ENCODE results near the gene FAM117B.
"Not testable (repeated sequence)": the region's sequence is repeated elsewhere in the genome, so short reads cannot be mapped to it uniquely, and the experiment has no call there.

FAM117B gene

DNA sequence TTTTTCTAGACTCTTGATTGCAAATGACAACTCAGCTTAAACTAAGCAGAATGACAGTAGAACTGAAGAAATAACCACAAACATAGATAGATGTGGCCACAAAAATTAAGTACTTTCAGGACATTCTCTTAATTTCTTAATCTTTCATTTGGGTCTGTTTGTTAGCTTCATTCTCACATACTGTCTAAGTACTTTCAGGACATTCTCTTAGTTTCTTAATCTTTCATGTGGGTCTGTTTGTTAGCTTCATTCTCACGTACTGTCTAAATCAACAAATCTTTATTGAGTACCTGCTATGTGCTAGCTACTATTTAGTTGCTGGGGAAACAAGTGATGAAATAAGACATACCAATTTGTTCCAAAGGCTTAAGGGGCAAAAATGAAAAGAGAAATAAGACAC, 35.1 kb downstream of the FAM117B start:
- Histone ChIP-seq H3K4me3 (ENCODE audit: insufficient read depth, low read depth, low read length, poor library complexity, severe bottlenecking) (no peak overlapping the region), H3K36me3 (ENCODE audit: control insufficient read depth, insufficient read depth, low read length) (no peaks in the 10 kb centered on the region), H3K27ac (ENCODE audit: insufficient read depth, low read length, poor library complexity, severe bottlenecking) (no peak overlapping the region), H3K9me3 (ENCODE audit: control insufficient read depth, low read length) (no peaks in the 10 kb centered on the region), H3K4me1 (ENCODE audit: control insufficient read depth, insufficient read depth, low read length, poor library complexity, severe bottlenecking) (peaks cover 3% of the 10 kb centered on the region), H3K27me3 (replicated peaks; ENCODE audit: control insufficient read depth, insufficient read depth, low read length, poor library complexity, severe bottlenecking) (no peaks in the 10 kb centered on the region)
- DNase-seq = no peak

DNA sequence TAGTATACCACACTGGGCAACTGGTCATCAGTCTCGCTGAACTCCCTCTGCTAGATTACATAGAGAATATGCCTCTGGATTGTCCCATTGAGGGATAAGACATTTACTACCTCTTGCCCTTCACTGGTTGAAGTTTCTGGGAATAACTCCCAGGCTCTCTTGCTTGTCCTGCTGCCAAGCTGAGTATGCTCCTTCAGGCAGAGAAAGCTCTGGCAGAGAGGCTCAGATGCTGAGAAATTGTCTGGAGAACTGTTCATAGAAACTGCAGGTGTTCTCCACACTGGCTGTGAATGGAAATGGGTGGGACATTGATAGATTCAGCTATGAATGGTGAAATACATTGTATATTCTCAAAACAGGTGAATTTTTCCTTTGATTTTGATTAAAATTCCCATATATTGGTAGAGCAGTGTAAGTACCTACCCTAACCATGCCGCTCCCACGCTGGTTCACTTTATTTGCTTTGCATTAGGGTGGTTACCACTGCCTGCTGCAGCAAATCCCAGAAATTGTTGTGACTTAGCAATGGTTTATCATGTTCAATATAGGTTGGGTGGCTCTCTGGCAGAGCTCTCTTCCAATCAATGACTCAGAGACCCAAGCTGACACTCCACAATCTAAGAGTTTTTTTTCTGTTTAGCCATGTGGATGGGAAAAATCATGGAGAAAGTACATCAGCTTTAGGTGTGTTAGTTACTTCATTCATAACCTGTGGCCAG, 36.7 kb downstream of the FAM117B start:
- no peak overlapping the region for H3K27ac ChIP-seq (ENCODE audit: insufficient read depth, low read length, poor library complexity, severe bottlenecking)
- H3K9me3 ChIP-seq (ENCODE audit: control insufficient read depth, low read length) = no peaks in the 10 kb centered on the region
- H3K27me3 ChIP-seq (replicated peaks; ENCODE audit: control insufficient read depth, insufficient read depth, low read length, poor library complexity, severe bottlenecking) = no peaks in the 10 kb centered on the region
- no peak for DNase-seq
- no peak overlapping the region for H3K4me3 ChIP-seq (ENCODE audit: insufficient read depth, low read depth, low read length, poor library complexity, severe bottlenecking)
- H3K4me1 ChIP-seq (ENCODE audit: control insufficient read depth, insufficient read depth, low read length, poor library complexity, severe bottlenecking) = peaks cover 3% of the 10 kb centered on the region
- H3K36me3 ChIP-seq (ENCODE audit: control insufficient read depth, insufficient read depth, low read length) = no peaks in the 10 kb centered on the region

DNA sequence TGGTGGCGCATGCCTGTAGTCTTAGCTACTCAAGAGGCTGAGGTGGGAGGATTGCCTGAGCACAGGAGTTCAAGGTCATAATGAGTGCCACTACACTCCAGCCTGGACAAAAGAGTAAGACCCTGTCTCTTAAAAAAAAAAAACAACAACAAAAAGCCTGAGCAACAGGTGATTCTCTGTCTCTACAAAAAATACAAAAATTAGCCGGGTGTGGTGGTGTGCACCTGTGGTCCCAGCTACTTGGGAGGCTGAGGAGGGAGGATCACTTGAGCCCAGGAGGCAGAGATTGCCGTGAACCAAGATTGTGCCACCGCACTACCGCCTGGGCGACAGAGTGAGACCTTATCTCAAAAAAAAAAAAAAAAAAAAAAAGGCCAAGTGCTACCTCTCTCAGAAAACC, 40.3 kb downstream of the FAM117B start:
- not testable (repeated sequence) for H3K4me3 ChIP-seq (ENCODE audit: insufficient read depth, low read depth, low read length, poor library complexity, severe bottlenecking); H3K36me3 ChIP-seq (ENCODE audit: control insufficient read depth, insufficient read depth, low read length); H3K9me3 ChIP-seq (ENCODE audit: control insufficient read depth, low read length); DNase-seq; H3K27me3 ChIP-seq (replicated peaks; ENCODE audit: control insufficient read depth, insufficient read depth, low read length, poor library complexity, severe bottlenecking); H3K4me1 ChIP-seq (ENCODE audit: control insufficient read depth, insufficient read depth, low read length, poor library complexity, severe bottlenecking); H3K27ac ChIP-seq (ENCODE audit: insufficient read depth, low read length, poor library complexity, severe bottlenecking)

DNA sequence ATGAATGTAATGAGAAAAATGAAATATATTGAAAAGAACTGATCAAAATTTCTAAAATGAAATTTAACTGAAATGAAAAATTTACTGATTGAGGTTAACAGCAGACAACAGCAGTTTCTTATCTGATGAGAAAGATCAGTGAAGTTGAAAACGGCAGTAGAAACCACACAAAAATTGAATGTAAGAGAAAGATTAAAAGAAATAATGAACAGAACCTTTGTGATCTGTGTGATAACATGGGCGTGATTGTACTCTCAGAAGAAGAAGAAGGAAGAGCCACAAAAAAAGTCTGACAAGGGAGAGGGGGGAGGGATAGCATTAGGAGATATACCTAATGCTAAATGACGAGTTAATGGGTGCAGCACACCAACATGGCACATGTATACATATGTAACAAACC, 45.2 kb downstream of the FAM117B start:
- Histone ChIP-seq H3K27me3 (replicated peaks; ENCODE audit: control insufficient read depth, insufficient read depth, low read length, poor library complexity, severe bottlenecking) (no peaks in the 10 kb centered on the region), H3K4me3 (ENCODE audit: insufficient read depth, low read depth, low read length, poor library complexity, severe bottlenecking) (no peak overlapping the region), H3K36me3 (ENCODE audit: control insufficient read depth, insufficient read depth, low read length) (no peaks in the 10 kb centered on the region), H3K27ac (ENCODE audit: insufficient read depth, low read length, poor library complexity, severe bottlenecking) (no peak overlapping the region), H3K9me3 (ENCODE audit: control insufficient read depth, low read length) (no peaks in the 10 kb centered on the region), H3K4me1 (ENCODE audit: control insufficient read depth, insufficient read depth, low read length, poor library complexity, severe bottlenecking) (no peaks in the 10 kb centered on the region)
- no peak for DNase-seq

DNA sequence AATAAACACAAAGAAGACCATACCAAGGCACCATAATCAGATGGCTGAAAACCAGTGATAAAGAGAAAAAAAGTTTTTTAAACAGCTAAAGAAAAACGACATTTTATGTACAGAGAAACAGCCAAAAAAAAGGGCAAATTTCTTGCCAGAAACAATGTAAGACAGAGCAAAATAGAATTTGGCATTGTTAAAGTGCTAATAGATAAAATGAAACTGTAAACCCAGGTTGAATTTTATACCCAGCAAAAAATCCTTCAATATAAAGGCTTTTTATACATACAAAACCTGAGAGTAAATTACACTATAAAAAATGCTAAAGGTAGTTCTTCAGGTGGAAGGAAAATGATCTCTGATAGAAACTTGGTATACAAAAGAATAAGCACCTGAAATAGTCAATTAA, 45.7 kb downstream of the FAM117B start:
- Histone ChIP-seq H3K4me3 (ENCODE audit: insufficient read depth, low read depth, low read length, poor library complexity, severe bottlenecking) (no peak overlapping the region), H3K4me1 (ENCODE audit: control insufficient read depth, insufficient read depth, low read length, poor library complexity, severe bottlenecking) (no peaks in the 10 kb centered on the region), H3K9me3 (ENCODE audit: control insufficient read depth, low read length) (no peaks in the 10 kb centered on the region), H3K27me3 (replicated peaks; ENCODE audit: control insufficient read depth, insufficient read depth, low read length, poor library complexity, severe bottlenecking) (no peaks in the 10 kb centered on the region), H3K27ac (ENCODE audit: insufficient read depth, low read length, poor library complexity, severe bottlenecking) (no peak overlapping the region), H3K36me3 (ENCODE audit: control insufficient read depth, insufficient read depth, low read length) (no peaks in the 10 kb centered on the region)
- no peak for DNase-seq

DNA sequence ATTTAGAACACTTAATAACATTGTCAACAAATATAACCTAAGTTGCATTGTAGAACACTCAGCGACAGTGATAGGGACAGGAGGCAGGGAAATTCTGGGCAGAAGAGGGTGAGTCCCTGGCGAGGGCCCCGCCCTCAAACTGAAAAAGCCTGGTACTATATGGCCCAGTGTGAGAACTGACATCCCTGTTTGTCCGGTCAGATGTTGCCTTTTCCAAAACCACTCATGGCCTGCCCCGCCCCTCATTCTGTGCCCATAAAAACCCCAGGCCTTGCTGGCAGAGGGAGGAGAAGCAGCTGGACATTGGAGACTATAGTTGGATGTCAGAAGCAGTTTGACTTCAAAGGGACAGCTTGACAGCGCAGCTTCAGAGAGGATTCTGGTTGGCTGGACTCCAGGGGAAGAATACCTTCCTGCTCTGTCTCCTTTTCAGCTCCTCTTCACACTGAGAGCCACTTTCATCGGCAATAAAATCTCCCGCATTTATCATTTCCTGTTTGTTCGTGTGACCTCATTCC, 47.0 kb downstream of the FAM117B start:
- Histone ChIP-seq H3K4me3 (ENCODE audit: insufficient read depth, low read depth, low read length, poor library complexity, severe bottlenecking) (no peak overlapping the region), H3K27ac (ENCODE audit: insufficient read depth, low read length, poor library complexity, severe bottlenecking) (no peak overlapping the region), H3K36me3 (ENCODE audit: control insufficient read depth, insufficient read depth, low read length) (no peaks in the 10 kb centered on the region), H3K9me3 (ENCODE audit: control insufficient read depth, low read length) (no peaks in the 10 kb centered on the region), H3K27me3 (replicated peaks; ENCODE audit: control insufficient read depth, insufficient read depth, low read length, poor library complexity, severe bottlenecking) (no peaks in the 10 kb centered on the region), H3K4me1 (ENCODE audit: control insufficient read depth, insufficient read depth, low read length, poor library complexity, severe bottlenecking) (no peaks in the 10 kb centered on the region)
- DNase-seq = no peak

DNA sequence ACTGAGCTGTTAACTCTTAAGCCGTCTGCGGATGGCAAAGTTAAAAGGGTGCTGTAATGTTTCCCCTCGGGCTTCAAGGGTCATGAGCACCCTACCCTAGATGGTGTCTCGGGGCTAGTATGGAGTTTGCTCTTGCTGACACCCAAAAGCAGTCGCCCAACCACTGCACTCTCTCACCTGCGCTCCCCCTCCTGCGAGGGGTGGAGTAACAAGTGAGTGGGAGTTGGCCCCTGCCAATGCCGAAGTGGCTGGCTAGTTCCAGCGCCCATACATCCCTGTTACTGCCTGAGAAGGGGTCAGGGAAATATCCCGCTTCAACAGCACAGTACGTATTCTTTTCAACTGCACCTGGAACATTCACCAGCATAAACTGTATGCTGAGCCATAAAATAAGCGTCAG, 47.5 kb downstream of the FAM117B start:
- Histone ChIP-seq H3K27ac (ENCODE audit: insufficient read depth, low read length, poor library complexity, severe bottlenecking) (no peak overlapping the region), H3K4me3 (ENCODE audit: insufficient read depth, low read depth, low read length, poor library complexity, severe bottlenecking) (no peak overlapping the region), H3K9me3 (ENCODE audit: control insufficient read depth, low read length) (no peaks in the 10 kb centered on the region), H3K36me3 (ENCODE audit: control insufficient read depth, insufficient read depth, low read length) (no peaks in the 10 kb centered on the region), H3K27me3 (replicated peaks; ENCODE audit: control insufficient read depth, insufficient read depth, low read length, poor library complexity, severe bottlenecking) (no peaks in the 10 kb centered on the region), H3K4me1 (ENCODE audit: control insufficient read depth, insufficient read depth, low read length, poor library complexity, severe bottlenecking) (no peaks in the 10 kb centered on the region)
- DNase-seq = no peak

DNA sequence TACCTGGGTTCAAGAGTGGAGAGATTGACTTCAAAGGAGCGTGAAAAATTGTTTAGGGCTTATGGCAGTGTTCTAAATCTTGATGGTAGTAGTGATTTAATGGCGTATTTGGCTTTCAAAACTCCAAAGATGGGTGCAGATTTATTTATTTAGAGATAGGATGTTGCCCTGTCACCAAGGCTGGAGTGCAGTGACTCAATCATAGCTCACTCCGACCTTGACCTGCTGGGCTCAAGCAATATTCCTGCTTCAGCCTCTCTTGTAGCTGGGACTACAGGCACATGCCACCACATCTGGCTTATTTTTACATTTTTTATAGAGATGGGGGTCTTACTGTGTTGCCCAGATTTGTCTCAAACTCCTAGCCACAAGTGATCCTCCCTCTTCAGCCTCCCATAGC, 52.5 kb downstream of the FAM117B start:
- no peak for DNase-seq
- no peak overlapping the region for H3K4me3 ChIP-seq (ENCODE audit: insufficient read depth, low read depth, low read length, poor library complexity, severe bottlenecking)

DNA sequence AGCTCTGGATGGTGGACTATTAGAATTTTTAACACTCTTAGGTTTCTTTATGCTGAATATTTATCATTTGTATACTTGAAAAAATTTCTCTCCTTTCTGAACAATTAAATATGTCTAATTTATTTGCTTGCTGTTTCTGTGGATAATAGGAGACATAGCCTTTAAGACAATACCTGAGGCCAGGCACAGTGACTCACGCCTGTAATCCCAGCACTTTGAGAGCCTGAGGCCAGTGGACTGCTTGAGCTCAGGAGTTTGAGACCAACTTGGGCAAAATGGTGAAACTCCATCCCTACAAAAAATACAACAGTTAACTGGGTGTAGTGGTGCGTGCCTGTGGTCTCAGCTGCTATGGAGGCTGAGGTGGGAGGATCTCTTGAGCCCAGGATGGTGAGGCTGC, 54.7 kb downstream of the FAM117B start:
- H3K27me3 ChIP-seq (replicated peaks; ENCODE audit: control insufficient read depth, insufficient read depth, low read length, poor library complexity, severe bottlenecking) = no peaks in the 10 kb centered on the region
- H3K4me1 ChIP-seq (ENCODE audit: control insufficient read depth, insufficient read depth, low read length, poor library complexity, severe bottlenecking) = no peaks in the 10 kb centered on the region
- no peak overlapping the region for H3K27ac ChIP-seq (ENCODE audit: insufficient read depth, low read length, poor library complexity, severe bottlenecking)
- no peak overlapping the region for H3K4me3 ChIP-seq (ENCODE audit: insufficient read depth, low read depth, low read length, poor library complexity, severe bottlenecking)
- no peaks in the 10 kb centered on the region for H3K36me3 ChIP-seq (ENCODE audit: control insufficient read depth, insufficient read depth, low read length)
- DNase-seq = no peak
- H3K9me3 ChIP-seq (ENCODE audit: control insufficient read depth, low read length) = no peaks in the 10 kb centered on the region

More for the DNA sequence above, 52.5 kb downstream of the FAM117B start:
- Histone ChIP-seq H3K4me1 (ENCODE audit: control insufficient read depth, insufficient read depth, low read length, poor library complexity, severe bottlenecking) (no peaks in the 10 kb centered on the region), H3K36me3 (ENCODE audit: control insufficient read depth, insufficient read depth, low read length) (no peaks in the 10 kb centered on the region), H3K9me3 (ENCODE audit: control insufficient read depth, low read length) (no peaks in the 10 kb centered on the region), H3K27me3 (replicated peaks; ENCODE audit: control insufficient read depth, insufficient read depth, low read length, poor library complexity, severe bottlenecking) (no peaks in the 10 kb centered on the region), H3K27ac (ENCODE audit: insufficient read depth, low read length, poor library complexity, severe bottlenecking) (no peak overlapping the region)

DNA sequence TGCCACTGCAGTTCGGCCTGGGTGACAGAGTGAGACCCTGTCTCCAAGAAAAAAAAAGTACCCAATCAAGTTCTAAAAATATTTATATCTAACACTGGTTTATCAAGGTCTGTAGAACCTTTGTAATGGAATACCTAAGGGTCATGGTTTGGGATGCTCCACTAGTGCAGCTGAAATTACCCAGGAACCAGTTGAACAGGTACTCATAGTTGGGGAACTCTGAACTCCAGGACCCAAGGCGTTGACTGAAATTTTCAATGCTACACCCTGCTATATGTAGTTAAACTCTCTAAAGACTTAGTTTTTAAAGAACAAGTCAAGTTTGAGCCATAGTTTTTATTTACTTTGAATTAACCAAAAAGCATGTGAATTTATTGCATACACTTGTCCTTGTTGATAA, 55.1 kb downstream of the FAM117B start:
- Histone ChIP-seq H3K27ac (ENCODE audit: insufficient read depth, low read length, poor library complexity, severe bottlenecking) (no peak overlapping the region), H3K27me3 (replicated peaks; ENCODE audit: control insufficient read depth, insufficient read depth, low read length, poor library complexity, severe bottlenecking) (no peaks in the 10 kb centered on the region), H3K4me1 (ENCODE audit: control insufficient read depth, insufficient read depth, low read length, poor library complexity, severe bottlenecking) (no peaks in the 10 kb centered on the region), H3K4me3 (ENCODE audit: insufficient read depth, low read depth, low read length, poor library complexity, severe bottlenecking) (no peak overlapping the region), H3K9me3 (ENCODE audit: control insufficient read depth, low read length) (no peaks in the 10 kb centered on the region), H3K36me3 (ENCODE audit: control insufficient read depth, insufficient read depth, low read length) (no peaks in the 10 kb centered on the region)
- DNase-seq = no peak
